IPS DF 4.7 (cell line): ENCODE data around the gene DEFB113.

Experiments used
- DNase-seq: peaks from one replicate; pipeline ENCODE4 v3.0.0-alpha.2; 2013; ENCODE audit warnings: low spot score; ENCODE audit errors: extremely low read depth

Gene DEFB113

GRCh38 chr6:49937017-49937416 is 32.4 kb downstream of the DEFB113 start:
- DNase-seq, result no peak

- no peak for DNase-seq
Observed at GRCh38 chr6:49935387-49935786, 34.0 kb downstream of the DEFB113 start.

GRCh38 chr6:49934770-49935169 is 34.7 kb downstream of the DEFB113 start:
- DNase-seq, result no peak

DNA sequence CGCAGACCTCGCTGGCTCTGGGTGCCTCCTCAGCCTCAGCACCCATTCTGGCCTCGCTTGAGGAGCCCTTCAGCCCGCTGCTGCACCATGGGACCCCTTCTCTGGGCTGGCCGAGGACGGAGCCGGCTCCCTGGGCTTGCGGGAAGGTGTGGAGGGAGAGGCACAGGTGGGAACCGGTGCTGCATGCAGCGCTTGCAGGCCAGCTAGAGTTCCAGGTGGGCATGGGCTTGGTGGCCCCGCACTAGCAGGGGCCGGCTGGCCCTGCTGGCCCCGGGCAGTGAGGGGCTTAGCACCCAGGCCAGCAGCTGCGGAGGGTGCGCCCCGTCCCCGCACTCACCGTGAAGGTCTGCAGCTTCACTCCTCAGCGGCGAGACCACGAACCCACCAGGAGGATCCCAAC is 35.9 kb downstream of the DEFB113 start:
- no peak for DNase-seq

DNA sequence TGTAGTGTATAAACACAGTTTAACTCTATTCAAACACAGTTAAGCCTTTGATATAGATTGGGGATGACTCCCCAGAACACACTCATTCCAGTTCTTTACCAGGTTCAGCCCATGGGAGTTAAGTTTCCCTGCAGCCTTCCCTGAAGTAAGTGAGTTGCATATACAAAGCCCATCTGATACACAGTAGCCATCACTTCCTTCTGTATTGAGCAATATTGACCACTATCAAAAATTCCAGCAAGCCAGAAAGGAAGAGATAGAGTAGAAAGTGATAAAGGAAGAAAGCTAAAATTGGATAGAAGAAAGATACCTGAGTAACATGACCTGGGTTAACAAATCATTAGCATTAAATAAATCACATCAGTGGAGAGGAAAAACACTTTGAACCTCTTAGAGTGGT is 40.1 kb downstream of the DEFB113 start:
- DNase-seq, result no peak

DNA sequence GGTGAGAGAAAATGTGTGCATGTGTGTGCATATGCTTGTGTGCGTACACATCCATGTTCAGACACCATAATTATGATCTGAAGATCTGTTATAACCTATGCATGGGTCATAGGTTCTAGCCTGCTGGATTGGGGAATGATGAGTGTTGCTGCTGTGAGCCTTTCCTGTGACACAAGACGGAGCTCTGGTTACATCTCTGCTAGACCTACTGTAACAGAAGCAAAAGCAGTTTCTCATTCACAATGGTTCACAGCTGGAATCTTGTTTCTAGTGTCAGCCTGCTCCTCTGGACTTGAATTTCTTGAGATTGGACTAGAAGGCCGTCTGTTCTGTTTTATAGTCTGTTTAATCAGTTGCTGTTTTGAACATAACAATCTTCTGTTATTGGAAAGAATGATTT is 45.6 kb downstream of the DEFB113 start:
- DNase-seq, result no peak

- no peak for DNase-seq
Observed at GRCh38 chr6:49919935-49920644, 49.3 kb downstream of the DEFB113 start.

DNA sequence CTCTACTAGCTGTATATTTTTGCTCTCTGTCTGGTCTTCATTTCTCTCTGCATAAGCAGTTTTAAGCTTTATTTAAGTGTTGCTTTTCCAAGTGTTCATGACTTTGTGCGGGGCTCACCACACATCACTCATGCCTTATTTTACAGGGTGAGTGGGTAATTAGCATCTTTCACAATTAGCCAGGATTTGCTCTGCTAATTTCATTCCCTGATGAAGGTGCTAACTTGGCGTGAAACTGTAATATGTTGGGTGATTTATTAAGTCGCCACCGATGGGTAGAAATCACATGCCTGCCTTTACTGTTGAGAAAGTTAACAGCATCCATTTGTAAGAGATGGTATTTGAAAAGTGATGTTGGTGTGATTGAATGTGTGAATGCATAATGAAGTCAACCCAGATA is 50.2 kb downstream of the DEFB113 start:
- DNase-seq, result no peak

- DNase-seq, result no peak
Observed at GRCh38 chr6:49918787-49919186, 50.6 kb downstream of the DEFB113 start.
